PC-3 (cell line): ENCODE results near the gene RFPL1.
"Not testable (repeated sequence)": the region's sequence is repeated elsewhere in the genome, so short reads cannot be mapped to it uniquely, and the experiment has no call there.

Source experiments
- EZH2 ChIP-seq: fragments of 300-600 bp; sonication (generic); IDR thresholded peaks from one replicate; pipeline ENCODE4 v1.6.1; 2017; ENCODE audit warnings: antibody characterized with exemption, mild to moderate bottlenecking, low read length; ENCODE audit not compliant: unreplicated experiment
- EZH2phosphoT487 ChIP-seq: fragments of 300-600 bp; sonication (generic); IDR thresholded peaks from 2 replicates; pipeline ENCODE4 v1.6.1; 2018; ENCODE audit warnings: mild to moderate bottlenecking, antibody characterized with exemption, low read length, borderline replicate concordance
- TF ChIP-seq, protein P1 (sequence below): fragments of 300-600 bp; sonication (generic); conservative IDR thresholded peaks from 2 replicates; pipeline ENCODE4 v1.5.1; 2017; ENCODE audit warnings: antibody characterized with exemption, low read depth, mild to moderate bottlenecking, low read length

DNA sequence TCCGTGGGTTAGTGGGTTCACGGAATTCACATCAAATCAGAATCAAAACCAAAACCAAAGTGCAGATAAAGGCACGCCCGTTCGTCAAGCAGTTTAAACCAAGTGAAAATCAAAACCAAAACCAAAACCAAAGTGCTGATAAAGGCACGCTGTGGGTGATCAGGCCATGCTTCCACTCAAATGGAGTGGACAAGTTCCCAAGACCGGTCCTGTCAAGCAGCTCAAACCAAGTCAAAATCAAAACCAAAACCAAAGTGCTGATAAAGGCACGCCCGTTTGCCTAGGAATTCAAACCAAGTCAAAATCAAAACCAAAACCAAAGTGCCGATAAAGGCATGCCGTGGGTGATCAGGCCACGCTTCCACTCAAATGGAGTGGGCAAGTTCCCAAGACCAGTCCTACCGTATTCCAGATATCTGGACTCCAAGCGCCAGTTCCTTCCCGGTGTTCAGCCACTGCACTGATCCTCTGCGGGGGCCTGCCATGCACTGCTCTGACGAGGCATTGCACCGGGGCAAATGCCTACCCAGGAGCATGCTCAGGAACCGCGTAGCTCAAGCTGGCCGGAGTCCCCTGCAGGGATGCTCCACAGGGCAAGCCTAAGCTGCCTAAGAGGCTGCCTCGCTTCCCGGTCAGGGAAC, 23.3 kb upstream of the RFPL1 start:
- TF ChIP-seq, protein P1, sequence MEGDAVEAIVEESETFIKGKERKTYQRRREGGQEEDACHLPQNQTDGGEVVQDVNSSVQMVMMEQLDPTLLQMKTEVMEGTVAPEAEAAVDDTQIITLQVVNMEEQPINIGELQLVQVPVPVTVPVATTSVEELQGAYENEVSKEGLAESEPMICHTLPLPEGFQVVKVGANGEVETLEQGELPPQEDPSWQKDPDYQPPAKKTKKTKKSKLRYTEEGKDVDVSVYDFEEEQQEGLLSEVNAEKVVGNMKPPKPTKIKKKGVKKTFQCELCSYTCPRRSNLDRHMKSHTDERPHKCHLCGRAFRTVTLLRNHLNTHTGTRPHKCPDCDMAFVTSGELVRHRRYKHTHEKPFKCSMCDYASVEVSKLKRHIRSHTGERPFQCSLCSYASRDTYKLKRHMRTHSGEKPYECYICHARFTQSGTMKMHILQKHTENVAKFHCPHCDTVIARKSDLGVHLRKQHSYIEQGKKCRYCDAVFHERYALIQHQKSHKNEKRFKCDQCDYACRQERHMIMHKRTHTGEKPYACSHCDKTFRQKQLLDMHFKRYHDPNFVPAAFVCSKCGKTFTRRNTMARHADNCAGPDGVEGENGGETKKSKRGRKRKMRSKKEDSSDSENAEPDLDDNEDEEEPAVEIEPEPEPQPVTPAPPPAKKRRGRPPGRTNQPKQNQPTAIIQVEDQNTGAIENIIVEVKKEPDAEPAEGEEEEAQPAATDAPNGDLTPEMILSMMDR, result not testable (repeated sequence)
- not testable (repeated sequence) for TF ChIP-seq EZH2, EZH2phosphoT487
